Activated gamma-delta T cell treated with anti-CD3 and anti-CD28 coated beads, Interleukin-2, amount 50 U/mL, for 16 hours (primary cell): ENCODE measurements around the gene SSR2.

ENCODE experiments used
- DNase-seq: peaks from one replicate; pipeline ENCODE4 v3.0.0-alpha.2; 2020; ENCODE audit warnings: low read depth

SSR2 gene

GRCh38 chr1:155974208-155975115 is 46.3 kb downstream of the SSR2 start:
- DNase-seq, result no peak

DNA sequence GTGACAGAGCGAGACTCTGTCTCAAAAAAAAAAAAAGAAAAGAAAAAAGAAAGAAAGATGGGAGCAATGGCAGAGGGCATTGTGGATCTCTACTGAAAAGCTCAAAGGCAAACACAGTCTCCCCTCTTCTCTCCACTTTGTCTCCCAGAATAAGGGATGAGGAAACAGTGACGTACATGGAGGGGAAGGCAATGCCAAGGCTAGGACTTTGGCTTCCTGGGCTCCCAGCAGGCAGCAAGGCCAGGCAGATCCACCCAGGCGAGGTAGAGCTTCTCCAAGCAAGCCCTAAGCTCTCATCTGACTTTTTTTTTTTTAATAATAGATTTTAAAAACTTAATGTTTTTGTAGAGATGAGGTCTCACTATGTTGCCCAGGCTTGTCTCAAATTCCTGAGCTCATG is 47.0 kb downstream of the SSR2 start:
- DNase-seq, result no peak

- no peak for DNase-seq
Measured at GRCh38 chr1:155971910-155972809, 48.6 kb downstream of the SSR2 start.

DNA sequence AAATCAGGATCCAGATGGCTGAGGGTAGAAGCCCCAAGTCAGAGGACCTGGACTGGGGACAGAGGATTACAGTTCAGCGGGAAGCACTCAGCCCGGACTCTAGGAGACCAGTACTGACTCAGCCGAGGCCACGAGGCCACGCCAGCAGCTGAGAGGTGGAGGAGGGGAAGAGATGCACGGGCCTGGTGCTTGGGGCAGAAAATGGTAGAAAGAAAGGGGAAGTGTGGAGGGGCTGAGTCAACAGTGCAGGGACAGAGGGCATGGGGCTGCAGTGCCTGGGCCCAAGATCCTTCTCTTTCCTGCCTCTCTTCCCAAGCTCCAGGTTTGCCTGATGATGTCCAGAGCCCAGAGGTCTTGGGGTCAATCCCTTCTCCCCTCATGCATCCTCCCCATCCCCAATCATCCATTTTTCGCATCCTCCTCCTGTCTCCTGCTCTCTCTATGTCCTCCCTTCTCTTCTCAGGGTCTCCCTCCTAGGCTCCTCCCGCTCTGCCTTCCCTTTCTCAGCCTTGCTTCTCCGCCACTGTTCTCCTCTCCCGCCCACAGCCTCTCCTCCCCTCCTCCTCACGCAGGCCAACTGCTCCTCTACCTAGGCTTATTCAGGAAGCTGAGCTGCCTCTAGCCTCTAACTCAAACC is 50.1 kb downstream of the SSR2 start:
- DNase-seq, result no peak

DNA sequence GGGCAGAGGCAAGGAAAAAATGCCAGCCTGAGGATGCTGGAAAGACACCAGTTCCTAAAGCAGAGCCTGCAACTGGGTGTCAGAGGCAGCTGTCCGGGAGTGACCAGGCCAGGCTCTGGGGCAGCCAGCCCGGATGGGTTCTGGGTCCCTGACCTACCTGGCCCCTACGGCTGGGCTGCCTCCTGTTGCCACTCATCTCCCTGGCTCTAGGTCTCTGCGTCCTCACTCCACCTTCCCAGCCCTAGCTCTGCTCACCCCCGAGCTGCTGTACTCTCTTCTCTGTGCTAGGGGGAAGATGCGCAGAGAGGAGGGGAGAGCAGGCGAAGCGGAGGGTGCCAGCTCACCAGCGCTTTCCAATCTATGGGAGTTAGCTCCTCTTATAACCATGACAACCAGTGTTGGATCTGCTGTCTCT is 51.4 kb downstream of the SSR2 start:
- no peak for DNase-seq

DNA sequence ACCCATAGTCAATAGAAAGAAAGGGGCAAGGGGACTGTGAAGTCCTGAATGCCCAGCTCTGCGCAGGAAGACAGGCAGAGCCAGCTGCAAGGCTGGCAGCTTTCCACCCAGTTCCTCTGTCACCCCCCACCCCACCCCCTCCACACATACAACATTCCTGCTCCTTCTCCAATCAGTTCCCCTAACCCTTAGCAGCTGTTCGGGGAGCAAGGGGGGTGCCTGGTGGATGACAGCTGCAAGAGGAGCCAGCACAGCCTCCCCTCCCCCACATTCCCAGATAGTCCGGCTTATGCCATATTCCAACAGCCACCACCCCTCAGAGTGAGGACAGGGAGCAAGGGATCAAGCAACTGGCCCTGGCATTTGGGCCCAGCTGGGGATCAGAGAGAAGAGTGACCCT is 52.1 kb downstream of the SSR2 start:
- no peak for DNase-seq

GRCh38 chr1:155968051-155968400 is 52.7 kb downstream of the SSR2 start:
- DNase-seq, result no peak

DNA sequence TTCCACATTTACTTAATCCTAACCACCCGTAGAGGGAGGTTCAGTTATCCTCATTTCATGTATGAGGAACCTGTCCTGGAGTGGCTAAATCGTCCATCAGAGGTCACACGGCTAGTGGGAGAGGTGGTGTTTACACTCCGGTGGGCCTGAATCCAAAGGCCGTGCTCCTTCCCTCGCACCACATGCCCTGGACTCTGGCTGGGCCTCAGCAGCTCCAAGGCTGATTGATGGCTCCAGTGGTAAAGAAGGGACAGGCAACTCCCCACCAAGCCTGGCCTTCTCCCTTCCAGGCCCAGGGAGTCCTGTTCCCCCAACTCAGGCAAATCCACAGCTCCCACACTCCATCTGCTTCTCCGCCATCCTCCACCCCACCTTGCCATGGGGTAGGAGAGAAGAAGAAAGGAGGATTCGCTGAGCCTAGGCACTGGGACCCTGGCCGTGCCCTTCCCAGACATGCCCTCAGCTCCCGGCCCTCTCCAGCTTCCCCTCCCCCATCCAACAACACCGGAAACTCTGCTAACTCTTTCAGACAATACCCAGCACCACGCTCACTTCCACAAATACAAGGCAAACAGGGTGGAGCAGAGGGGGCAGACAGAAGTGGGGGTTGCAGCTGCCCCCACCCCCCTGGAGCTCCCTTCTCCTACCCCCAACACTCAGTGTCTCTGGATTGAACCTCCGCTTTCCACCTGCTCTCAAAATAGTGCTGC is 53.3 kb downstream of the SSR2 start:
- DNase-seq, result no peak

DNA sequence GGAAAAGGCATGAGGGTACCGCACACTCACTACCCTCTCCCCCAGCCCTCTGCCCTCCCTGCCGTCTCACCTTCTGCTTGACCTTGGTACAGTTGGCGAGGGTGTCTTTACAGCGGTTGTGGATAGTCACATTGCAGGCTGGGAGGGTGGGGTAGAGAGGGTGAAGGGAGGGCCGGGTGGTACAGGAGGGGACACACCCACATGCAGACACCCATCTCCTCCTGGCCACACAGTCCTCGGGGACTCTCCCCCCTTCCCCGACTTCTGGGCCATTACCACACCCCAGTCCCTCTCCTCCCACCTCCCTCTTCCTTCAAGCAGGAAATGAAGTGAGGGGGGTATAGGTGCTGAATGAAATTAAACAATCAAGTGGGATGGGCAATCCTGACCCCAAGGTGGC is 54.0 kb downstream of the SSR2 start:
- DNase-seq, result no peak

GRCh38 chr1:155966135-155966534 is 54.6 kb downstream of the SSR2 start:
- DNase-seq, result no peak

- DNase-seq, result no peak
Measured at GRCh38 chr1:155964193-155964592, 56.6 kb downstream of the SSR2 start.

GRCh38 chr1:155962599-155963211 is 58.0 kb downstream of the SSR2 start:
- DNase-seq, result no peak

- DNase-seq, result no peak
Measured at GRCh38 chr1:155961937-155962336, 58.8 kb downstream of the SSR2 start.

DNA sequence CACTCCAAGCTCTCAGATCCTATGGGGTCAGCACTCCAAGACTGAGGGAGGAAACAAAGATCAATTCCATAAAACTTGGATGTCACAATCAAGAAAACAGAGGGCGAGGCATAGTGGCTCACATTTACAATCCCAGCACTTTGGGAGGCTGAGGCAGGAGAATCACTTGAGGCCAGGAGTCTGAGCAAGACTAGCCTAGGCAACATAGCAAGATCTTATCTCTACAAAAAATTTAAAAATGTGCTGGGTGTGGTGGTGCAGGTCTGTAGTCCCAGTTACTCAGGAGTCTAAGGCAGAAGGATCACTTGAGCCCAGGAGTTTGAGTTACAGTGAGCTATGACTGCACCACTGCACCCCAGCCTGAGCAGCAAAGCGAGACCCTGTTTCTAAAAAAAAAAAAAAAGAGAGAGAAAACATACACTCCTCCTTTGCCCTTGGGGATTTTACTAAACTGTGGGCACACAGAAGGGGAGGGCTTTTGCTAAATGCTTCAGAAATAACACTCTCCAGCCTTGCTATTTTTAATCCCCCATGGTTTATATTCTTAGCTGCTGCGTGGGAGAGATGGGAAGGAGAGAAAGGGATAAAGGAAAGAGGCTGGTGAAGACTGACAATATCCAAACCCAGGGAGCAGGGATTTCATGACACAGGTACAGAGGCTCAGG is 60.5 kb downstream of the SSR2 start:
- no peak for DNase-seq
